ENCODE results near the gene AQP9.

- TF ChIP-seq POLR2A (IDR thresholded peaks at IDR 0.05; ENCODE audit: low read depth) (no peak), CTCF (IDR thresholded peaks at IDR 0.05) (no peak), POLR2AphosphoS5 (IDR thresholded peaks at IDR 0.05) (no peak), EP300 (IDR thresholded peaks at IDR 0.05) (no peak)
Measured at GRCh38 chr15:58110999-58111717, 27.0 kb upstream of the AQP9 start.

All from esophagus muscularis mucosa (tissue), 4 donors.